Right atrium auricular region (tissue), 2 donors: ENCODE results near the gene ECHDC3. TPM values are rescaled to one million over a fixed set of nuclear protein-coding genes. Genes with fewer than 3 reads are reported as not detected.

Experiments used
- DNase-seq: peaks from one replicate; pipeline ENCODE4 v3.0.0-alpha.2; 2019; ENCODE audit warnings: low spot score
- H3K27ac ChIP-seq, 2 donors: fragments of 200-600 bp; sonication (generic); 1 replicate in 1 of 2; 2 replicates in 1 of 2; pipeline ENCODE4 v1.5.1; 2016 to 2019
- H3K27me3 ChIP-seq, 2 donors: fragments of 200-600 bp; sonication (generic); one replicate each; pipeline versions ENCODE4 v1.5.1 to v1.6.0; 2017 to 2019
- H3K36me3 ChIP-seq: fragments of 200-600 bp; sonication (generic); one replicate; pipeline ENCODE4 v1.5.1; 2016
- H3K4me1 ChIP-seq, 2 donors: fragments of 200-600 bp; sonication (generic); one replicate each; pipeline versions ENCODE4 v1.5.1 to v1.6.0; 2017 to 2019
- H3K4me3 ChIP-seq, 2 donors: fragments of 200-600 bp; sonication (generic); 1 replicate in 1 of 2; 2 replicates in 1 of 2; pipeline ENCODE4 v1.5.1; 2017 to 2019; ENCODE audit warnings: mild to moderate bottlenecking in 1 of 2, moderate library complexity in 1 of 2
- H3K9me3 ChIP-seq, 2 donors: fragments of 200-600 bp; sonication (generic); one replicate each; pipeline ENCODE4 v1.5.1; 2019
- CTCF ChIP-seq, 2 donors: fragments of 200-600 bp; sonication (generic); IDR thresholded peaks; one replicate each; pipeline ENCODE4 v1.5.1; 2019; ENCODE audit warnings: antibody characterized with exemption in 2 of 2
- total RNA-seq, 2 donors: library from RNA; depleted of rRNA; stranded (reverse); fragments of >200 nt; gene quantifications; one replicate each; pipeline ENCODE4 v1.1.0, GENCODE V29; 2016

Gene ECHDC3
- total RNA-seq, 2 donors from 2014 or later: 201 to 223 TPM

GRCh38 chr10:11797847-11798633 lies 55.9 kb downstream of the ECHDC3 start:
- TF ChIP-seq CTCF (IDR thresholded peaks at IDR 0.05): no peak
- Histone ChIP-seq H3K27ac (no peak overlapping the region), H3K36me3 (no peaks in the 10 kb centered on the region), H3K27me3 (no peaks in the 10 kb centered on the region), H3K4me1 (no peaks in the 10 kb centered on the region), H3K4me3 (no peak overlapping the region), H3K9me3 (no peaks in the 10 kb centered on the region)
- DNase-seq: no peak

- Histone ChIP-seq H3K4me3 (no peak overlapping the region), H3K9me3 (no peaks in the 10 kb centered on the region), H3K36me3 (no peaks in the 10 kb centered on the region), H3K27me3 (no peaks in the 10 kb centered on the region), H3K27ac (no peak overlapping the region), H3K4me1 (no peaks in the 10 kb centered on the region)
- no peak for TF ChIP-seq CTCF (IDR thresholded peaks at IDR 0.05)
- no peak for DNase-seq
Observed at GRCh38 chr10:11798845-11799735, 56.9 kb downstream of the ECHDC3 start.

GRCh38 chr10:11799736-11800080 lies 57.5 kb downstream of the ECHDC3 start:
- no peak for DNase-seq
- no peaks in the 10 kb centered on the region for H3K4me1 ChIP-seq

GRCh38 chr10:11804336-11804735 lies 62.2 kb downstream of the ECHDC3 start:
- Histone ChIP-seq H3K27ac (no peak overlapping the region), H3K36me3 (no peaks in the 10 kb centered on the region), H3K9me3 (no peaks in the 10 kb centered on the region), H3K4me3 (no peak overlapping the region), H3K27me3 (no peaks in the 10 kb centered on the region), H3K4me1 (no peaks in the 10 kb centered on the region)
- no peak for TF ChIP-seq CTCF (IDR thresholded peaks at IDR 0.05)
- DNase-seq: no peak

More at GRCh38 chr10:11799736-11800080, 57.5 kb downstream of the ECHDC3 start:
- Histone ChIP-seq H3K27me3 (no peaks in the 10 kb centered on the region), H3K36me3 (no peaks in the 10 kb centered on the region), H3K4me3 (no peak overlapping the region), H3K27ac (no peak overlapping the region), H3K9me3 (no peaks in the 10 kb centered on the region)
- TF ChIP-seq CTCF (IDR thresholded peaks at IDR 0.05): no peak

- H3K27ac ChIP-seq: no peak overlapping the region
- no peaks in the 10 kb centered on the region for H3K27me3 ChIP-seq
- TF ChIP-seq CTCF (IDR thresholded peaks at IDR 0.05): no peak
- no peaks in the 10 kb centered on the region for H3K4me1 ChIP-seq
- no peak for DNase-seq
- no peak overlapping the region for H3K4me3 ChIP-seq
- H3K36me3 ChIP-seq: no peaks in the 10 kb centered on the region
- no peaks in the 10 kb centered on the region for H3K9me3 ChIP-seq
Observed at GRCh38 chr10:11805792-11806191, 63.6 kb downstream of the ECHDC3 start.
